SK-N-SH treated with all-trans-retinoic acid at 6 μM for 48 hours (cell line): ENCODE results near the gene ZBTB33.

Experiments used
- ATAC-seq: fragments of 200-7000 bp; cut with Tn5 transposase; 3 replicates; pipeline ENCODE4 v1.9.1; 2020; ENCODE audit warnings: mild to moderate bottlenecking, moderate library complexity
- ARNTL ChIP-seq: fragments of 450-650 bp; formaldehyde crosslinking; IDR thresholded peaks from 2 replicates; pipeline ENCODE4 v1.5.0; 2020; ENCODE audit warnings: low read depth, mild to moderate bottlenecking, moderate library complexity, borderline replicate concordance
- BACH2 ChIP-seq: fragments of 250-450 bp; sonication (Bioruptor Pico); IDR thresholded peaks from 2 replicates; pipeline ENCODE4 v1.9.0; 2021; ENCODE audit warnings: mild to moderate bottlenecking, borderline replicate concordance
- CREB5 ChIP-seq: fragments of 250-450 bp; sonication (Bioruptor Pico); IDR thresholded peaks from 2 replicates; pipeline ENCODE4 v1.5.1; 2020; ENCODE audit warnings: low read depth, mild to moderate bottlenecking, moderate library complexity
- CSDC2 ChIP-seq: fragments of 250-450 bp; sonication (Bioruptor Pico); IDR thresholded peaks from 2 replicates; pipeline ENCODE4 v1.5.0; 2020; ENCODE audit warnings: mild to moderate bottlenecking, moderate library complexity
- CSRNP3 ChIP-seq: fragments of 250-450 bp; sonication (Bioruptor Pico); IDR thresholded peaks from 2 replicates; pipeline ENCODE4 v1.5.1; 2021; ENCODE audit warnings: mild to moderate bottlenecking, moderate library complexity
- ESRRG ChIP-seq: fragments of 250-450 bp; sonication (Bioruptor Pico); IDR thresholded peaks from 2 replicates; pipeline ENCODE4 v1.6.1; 2021; ENCODE audit warnings: mild to moderate bottlenecking
- GLIS3 ChIP-seq: fragments of 250-450 bp; sonication (Bioruptor Pico); IDR thresholded peaks from 2 replicates; pipeline ENCODE4 v1.5.0; 2020; ENCODE audit warnings: mild to moderate bottlenecking, moderate library complexity
- ISL1 ChIP-seq: fragments of 250-450 bp; sonication (Bioruptor Pico); IDR thresholded peaks from 2 replicates; pipeline ENCODE4 v2.1.2; 2022; ENCODE audit warnings: mild to moderate bottlenecking, moderate library complexity
- OSR1 ChIP-seq: fragments of 250-450 bp; sonication (Bioruptor Pico); IDR thresholded peaks from 2 replicates; pipeline ENCODE4 v1.8.0; 2022; ENCODE audit warnings: moderate library complexity, mild to moderate bottlenecking, inconsistent platforms
- PATZ1 ChIP-seq: fragments of 250-450 bp; sonication (Bioruptor Pico); IDR thresholded peaks from 2 replicates; pipeline ENCODE4 v1.8.0; 2020; ENCODE audit warnings: mild to moderate bottlenecking, moderate library complexity, borderline replicate concordance
- POU6F1 ChIP-seq: fragments of 250-450 bp; sonication (Bioruptor Pico); IDR thresholded peaks from 2 replicates; pipeline ENCODE4 v1.8.0; 2021; ENCODE audit warnings: low read depth, mild to moderate bottlenecking, moderate library complexity, borderline replicate concordance
- PPARA ChIP-seq: fragments of 250-450 bp; sonication (Bioruptor Pico); IDR thresholded peaks from 2 replicates; pipeline ENCODE4 v1.5.0; 2020; ENCODE audit warnings: mild to moderate bottlenecking, borderline replicate concordance
- RARB ChIP-seq: fragments of 250-450 bp; sonication (Bioruptor Pico); IDR thresholded peaks from 2 replicates; pipeline ENCODE4 v1.8.0; 2021; ENCODE audit warnings: mild to moderate bottlenecking, moderate library complexity
- TCF4 ChIP-seq: fragments of 250-450 bp; sonication (Bioruptor Pico); IDR thresholded peaks from 2 replicates; pipeline ENCODE4 v1.8.0; 2021; ENCODE audit warnings: mild to moderate bottlenecking, moderate library complexity, borderline replicate concordance
- TOX ChIP-seq: fragments of 250-450 bp; sonication (Bioruptor Pico); IDR thresholded peaks from 2 replicates; pipeline ENCODE4 v1.8.0; 2021; ENCODE audit warnings: mild to moderate bottlenecking, moderate library complexity, borderline replicate concordance
- TSHZ2 ChIP-seq: fragments of 250-450 bp; sonication (Bioruptor Pico); IDR thresholded peaks from 2 replicates; pipeline ENCODE4 v1.5.0; 2020; ENCODE audit warnings: mild to moderate bottlenecking, moderate library complexity
- ZC3H10 ChIP-seq: fragments of 250-450 bp; sonication (Bioruptor Pico); IDR thresholded peaks from 2 replicates; pipeline ENCODE4 v1.5.1; 2021; ENCODE audit warnings: mild to moderate bottlenecking, moderate library complexity
- ZFP3 ChIP-seq: fragments of 250-450 bp; sonication (Bioruptor Pico); IDR thresholded peaks from 2 replicates; pipeline ENCODE4 v1.5.0; 2020; ENCODE audit warnings: mild to moderate bottlenecking, moderate library complexity
- ZFP30 ChIP-seq: fragments of 450-650 bp; formaldehyde crosslinking; IDR thresholded peaks from 2 replicates; pipeline ENCODE4 v1.5.0; 2022; ENCODE audit warnings: mild to moderate bottlenecking, moderate library complexity
- ZNF70 ChIP-seq: fragments of 450-650 bp; formaldehyde crosslinking; IDR thresholded peaks from 2 replicates; pipeline ENCODE4 v1.5.0; 2020; ENCODE audit warnings: mild to moderate bottlenecking, moderate library complexity
- ZNF8 ChIP-seq: fragments of 450-650 bp; formaldehyde crosslinking; IDR thresholded peaks from 2 replicates; pipeline ENCODE4 v1.5.0; 2020; ENCODE audit warnings: mild to moderate bottlenecking, moderate library complexity

Gene ZBTB33

GRCh38 chrX:120302434-120302833 is 51.8 kb downstream of the ZBTB33 start:
- no peak for ATAC-seq
- TF ChIP-seq ISL1 (CRISPR knock-in tag) (no peak), CREB5 (CRISPR knock-in tag) (no peak), ARNTL (CRISPR knock-in tag) (no peak), TOX (CRISPR knock-in tag) (no peak), TCF4 (CRISPR knock-in tag) (no peak), OSR1 (no peak), ZNF8 (CRISPR knock-in tag) (no peak), ESRRG (CRISPR knock-in tag) (no peak), ZFP30 (no peak), RARB (CRISPR knock-in tag) (no peak), ZNF70 (no peak), ZFP3 (CRISPR knock-in tag) (no peak), PATZ1 (no peak), CSDC2 (CRISPR knock-in tag) (no peak), TSHZ2 (CRISPR knock-in tag) (no peak), POU6F1 (no peak), ZC3H10 (CRISPR knock-in tag) (no peak), BACH2 (CRISPR knock-in tag) (no peak)

- ATAC-seq = no peak
- TF ChIP-seq RARB (CRISPR knock-in tag) = no peak
- no peak for TF ChIP-seq ZFP30
- no peak for TF ChIP-seq ZC3H10 (CRISPR knock-in tag)
- no peak for TF ChIP-seq ZNF8 (CRISPR knock-in tag)
- TF ChIP-seq OSR1 = no peak
- TF ChIP-seq PPARA = no peak
- no peak for TF ChIP-seq ESRRG (CRISPR knock-in tag)
- no peak for TF ChIP-seq CSRNP3 (CRISPR knock-in tag)
- TF ChIP-seq ZNF70 = no peak
- no peak for TF ChIP-seq GLIS3
- no peak for TF ChIP-seq TCF4 (CRISPR knock-in tag)
- TF ChIP-seq TOX (CRISPR knock-in tag) = no peak
- TF ChIP-seq ISL1 (CRISPR knock-in tag) = no peak
Measured at GRCh38 chrX:120304256-120304655, 53.6 kb downstream of the ZBTB33 start.

GRCh38 chrX:120305531-120306141 is 55.0 kb downstream of the ZBTB33 start:
- no peak for ATAC-seq
- no peak for TF ChIP-seq ARNTL (CRISPR knock-in tag)
- TF ChIP-seq ZFP30 = no peak
- TF ChIP-seq RARB (CRISPR knock-in tag) = no peak
- TF ChIP-seq CSDC2 (CRISPR knock-in tag) = no peak
- TF ChIP-seq PATZ1 = no peak
- TF ChIP-seq ZFP3 (CRISPR knock-in tag) = no peak
- no peak for TF ChIP-seq ZNF70
- no peak for TF ChIP-seq ESRRG (CRISPR knock-in tag)
- TF ChIP-seq CREB5 (CRISPR knock-in tag) = no peak
- no peak for TF ChIP-seq PPARA
- TF ChIP-seq TSHZ2 (CRISPR knock-in tag) = no peak
